HFF-Myc (cell line): ENCODE results near the gene PEX11G.

Source experiments
- DNase-seq: peaks from one replicate; pipeline ENCODE4 v3.0.0-alpha.2; 2011; ENCODE audit warnings: low read depth; ENCODE audit errors: extremely low read depth
- H3K4me3 ChIP-seq: replicated peaks from 2 replicates; pipeline ENCODE4 v1.5.1; 2011; ENCODE audit warnings: low read depth, mild to moderate bottlenecking, control low read depth, low read length
- CTCF ChIP-seq: IDR thresholded peaks from 2 replicates; pipeline ENCODE4 v1.5.1; 2012; ENCODE audit warnings: mild to moderate bottlenecking, low read depth, low read length, control low read depth; ENCODE audit errors: missing control alignments

Gene PEX11G

DNA sequence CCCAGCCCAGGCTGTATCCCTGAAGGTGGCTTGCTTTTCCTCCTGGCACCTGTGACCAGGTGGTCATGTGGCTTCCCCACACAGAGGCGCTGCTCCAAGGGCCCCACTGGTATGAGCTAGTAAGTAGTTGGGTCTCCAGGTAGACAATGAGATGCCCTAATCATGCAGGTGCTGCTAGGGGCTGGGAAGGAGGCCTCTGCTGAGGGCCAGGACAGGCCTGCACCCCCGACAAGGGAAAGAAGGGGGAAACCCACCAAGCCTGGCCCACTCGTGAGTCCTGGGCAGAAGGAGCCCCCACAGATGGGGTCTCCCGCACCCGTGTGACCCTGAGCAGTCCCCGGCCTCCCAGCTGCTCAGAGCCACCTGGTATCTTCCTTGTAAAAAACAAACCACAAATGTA, 13.2 kb downstream of the PEX11G start:
- H3K4me3 ChIP-seq: no peak overlapping the region
- TF ChIP-seq CTCF: no peak
- no peak for DNase-seq

DNA sequence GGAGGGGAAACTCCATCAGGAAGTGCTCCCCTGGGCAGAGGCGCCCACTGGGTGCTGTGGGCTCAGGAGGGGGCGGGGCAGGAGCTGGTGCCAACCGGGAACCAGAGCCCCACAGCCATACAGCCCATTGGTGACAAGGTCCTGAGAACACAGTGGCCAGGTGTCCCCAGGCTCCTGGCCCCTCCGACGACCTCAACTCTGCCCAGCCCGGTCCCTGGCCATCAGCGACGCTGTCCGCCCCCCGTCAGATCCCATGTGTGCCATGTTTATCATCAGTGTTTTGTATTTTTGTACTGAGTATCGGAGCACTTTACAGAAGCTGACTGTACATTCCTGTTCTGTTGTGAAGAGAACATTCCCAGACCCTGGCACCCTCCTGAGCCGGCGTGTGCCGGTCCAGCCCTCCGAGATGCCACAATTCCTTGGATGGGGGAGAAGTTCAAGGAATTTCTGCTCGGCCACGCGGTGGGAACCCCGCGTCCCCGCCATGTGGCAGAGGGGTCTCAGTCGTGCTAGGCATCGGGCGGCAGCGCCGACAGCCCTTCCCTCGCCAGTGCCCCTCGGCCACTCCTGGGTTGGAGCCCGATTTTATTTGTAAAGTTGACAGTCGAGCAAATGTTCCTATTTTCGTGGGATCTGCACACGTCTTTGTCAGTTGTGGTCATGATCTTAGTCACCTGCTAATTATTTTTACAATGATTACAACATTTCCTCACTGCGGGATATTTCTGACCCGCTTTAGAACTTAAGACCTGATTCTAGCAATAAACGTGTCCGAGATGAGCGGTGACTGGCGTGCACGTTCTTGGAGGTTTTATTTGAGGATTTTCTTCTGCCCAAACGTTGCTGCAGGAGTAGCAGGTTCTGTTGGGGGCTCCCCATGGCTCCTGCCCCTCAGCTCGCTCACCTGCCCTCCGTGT, 16.9 kb downstream of the PEX11G start:
- TF ChIP-seq CTCF: no peak
- no peak overlapping the region for H3K4me3 ChIP-seq
- no peak for DNase-seq

GRCh38 chr19:7470540-7471305, 18.1 kb downstream of the PEX11G start:
- H3K4me3 ChIP-seq: no peak overlapping the region
- DNase-seq: no peak
- TF ChIP-seq CTCF: no peak

GRCh38 chr19:7469669-7470285, 19.1 kb downstream of the PEX11G start:
- no peak overlapping the region for H3K4me3 ChIP-seq
- TF ChIP-seq CTCF: no peak

GRCh38 chr19:7468840-7469239, 20.0 kb downstream of the PEX11G start:
- DNase-seq: no peak
- TF ChIP-seq CTCF: no peak

More at GRCh38 chr19:7469669-7470285, 19.1 kb downstream of the PEX11G start:
- DNase-seq: no peak

GRCh38 chr19:7467009-7467989, 21.5 kb downstream of the PEX11G start:
- TF ChIP-seq CTCF: no peak
- no peak overlapping the region for H3K4me3 ChIP-seq
- DNase-seq: no peak

More at GRCh38 chr19:7468840-7469239, 20.0 kb downstream of the PEX11G start:
- H3K4me3 ChIP-seq: no peak overlapping the region
